HG02642 (cell line): ENCODE measurements around the gene COG7.
"Not testable (repeated sequence)": the region's sequence is repeated elsewhere in the genome, so short reads cannot be mapped to it uniquely, and the experiment has no call there.

ENCODE experiments used
- ATAC-seq: cut with Tn5 transposase; IDR thresholded peaks from one replicate; pipeline ENCODE4 v1.9.1; 2021; ENCODE audit warnings: mild to moderate bottlenecking; ENCODE audit not compliant: unreplicated experiment, poor library complexity

The COG7 gene

DNA sequence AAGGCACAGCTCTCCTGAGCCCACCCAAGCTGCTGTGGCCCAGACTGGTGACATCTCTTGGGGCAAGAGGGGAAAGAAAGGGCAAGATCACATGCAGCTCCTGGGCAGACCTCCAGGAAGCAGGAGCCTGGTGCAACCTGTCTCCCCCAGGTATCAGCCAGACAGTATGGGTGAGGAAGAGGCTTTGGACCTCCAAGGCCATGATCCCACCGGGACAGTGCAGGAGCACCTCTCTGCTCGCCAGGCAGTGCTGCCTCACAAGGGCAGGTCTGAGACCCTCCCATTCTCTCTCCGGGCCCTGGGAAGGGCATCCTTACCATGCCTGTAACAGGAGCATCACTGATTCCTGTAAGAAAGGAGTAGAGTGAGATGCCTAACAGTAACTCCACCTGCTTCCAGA, 25.6 kb upstream of the COG7 start:
- no peak for ATAC-seq

DNA sequence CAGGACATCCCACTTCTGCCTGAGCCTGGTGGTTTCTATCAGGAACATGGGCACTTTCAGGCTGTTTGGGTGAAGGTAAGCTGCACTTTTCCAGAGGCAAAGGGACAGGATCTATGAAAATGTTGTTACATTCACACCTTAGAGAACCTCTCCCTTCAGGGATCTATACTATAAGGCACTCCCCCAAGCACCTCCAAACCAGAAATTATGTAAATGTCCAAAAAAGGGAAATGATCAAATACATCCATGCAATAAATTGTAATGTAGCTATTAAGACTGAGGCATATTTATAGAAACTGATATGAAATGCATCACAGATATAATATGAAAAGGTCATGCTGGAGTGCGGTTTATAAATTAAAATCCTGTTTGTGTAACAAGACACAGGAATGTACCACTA, 23.3 kb upstream of the COG7 start:
- ATAC-seq: no peak

DNA sequence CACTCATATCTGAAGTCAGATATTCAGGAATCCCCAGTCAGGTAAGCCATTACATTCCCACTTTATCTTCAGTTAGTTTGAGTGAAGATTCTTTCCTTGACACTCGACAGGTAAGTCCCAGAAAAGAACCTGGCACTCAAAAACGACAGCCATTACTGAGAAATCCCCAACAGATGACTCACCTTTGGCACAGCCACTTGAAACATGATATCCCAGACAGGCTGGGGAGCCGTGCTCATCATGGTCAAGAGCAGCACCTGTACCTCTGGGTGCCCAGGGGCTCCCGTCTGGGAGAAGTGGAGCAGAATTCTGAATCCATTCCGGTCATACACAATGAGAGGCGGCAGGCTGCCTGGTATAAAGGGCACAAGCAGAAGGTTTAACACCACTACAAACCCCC, 16.8 kb upstream of the COG7 start:
- no peak for ATAC-seq

DNA sequence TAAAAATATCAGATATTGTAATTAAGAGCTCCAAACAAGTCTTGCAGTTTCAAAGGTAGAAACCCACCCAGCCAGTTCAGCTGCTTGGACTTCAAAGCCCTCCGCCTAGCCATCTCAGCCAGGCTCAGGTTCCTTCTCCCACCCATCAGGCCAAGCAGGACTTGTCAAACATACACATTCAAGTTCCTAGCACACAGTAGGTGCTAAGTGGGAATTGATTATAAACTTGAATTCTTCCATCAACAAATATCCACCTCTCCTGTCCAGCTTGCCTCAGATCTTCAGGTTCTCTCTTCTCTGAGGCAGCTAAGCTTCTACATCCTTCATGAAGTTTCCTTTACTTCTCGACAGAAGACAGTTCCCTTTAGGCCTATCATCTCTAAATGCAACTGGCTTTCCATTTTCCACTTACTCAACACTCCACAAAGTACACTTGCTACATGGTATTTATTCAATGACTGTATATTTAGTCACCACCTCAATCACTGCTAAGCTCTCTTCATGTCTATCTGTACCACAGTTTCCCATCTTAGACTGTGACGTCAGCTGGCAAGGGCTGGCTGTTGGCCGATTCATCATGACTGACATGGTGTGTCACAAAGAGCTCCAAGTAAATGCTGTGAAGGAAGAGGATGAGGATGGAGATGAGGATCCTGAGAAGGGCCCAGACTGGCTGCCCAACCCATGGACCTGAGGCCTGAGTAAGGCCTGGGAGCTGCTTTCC, 13.3 kb upstream of the COG7 start:
- ATAC-seq: no peak

DNA sequence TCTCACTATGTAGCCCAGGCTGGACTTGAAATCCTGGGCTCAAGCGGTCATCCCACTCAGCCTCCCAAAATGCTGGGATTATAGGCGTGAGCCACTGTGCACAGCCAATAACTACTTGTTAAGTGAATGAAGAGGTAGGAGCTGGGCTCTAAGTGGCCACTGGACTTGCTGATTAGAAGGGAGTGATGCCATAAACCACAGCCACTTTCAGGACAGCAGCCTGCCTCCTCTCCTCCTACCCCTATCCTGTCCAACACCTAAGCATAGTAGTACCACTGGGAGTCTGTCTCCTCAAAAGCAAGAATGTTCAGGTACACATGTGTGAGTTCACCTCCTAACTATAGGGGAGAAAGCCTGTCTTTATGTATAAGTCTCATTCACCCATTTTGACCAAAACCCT, 12.2 kb upstream of the COG7 start:
- no peak for ATAC-seq

DNA sequence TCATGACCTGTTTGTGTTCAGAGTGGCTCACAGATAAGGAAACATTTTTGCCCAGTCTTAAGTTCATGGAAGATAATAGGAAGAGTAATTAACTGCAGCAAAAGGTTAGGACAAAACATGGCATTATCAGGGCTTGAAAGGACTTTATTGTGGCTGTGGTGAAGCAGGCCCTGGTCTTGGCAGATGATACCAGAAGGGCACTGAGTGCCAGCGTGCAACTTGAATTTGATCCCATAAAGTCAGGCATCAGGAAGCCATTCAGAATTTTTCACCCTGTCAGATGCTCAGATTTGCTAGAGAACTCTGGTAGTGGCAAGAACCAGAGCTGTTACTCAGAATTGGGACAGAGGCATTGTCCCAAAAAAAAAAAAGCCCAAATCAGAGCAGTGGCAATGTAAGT, 11.2 kb upstream of the COG7 start:
- no peak for ATAC-seq

DNA sequence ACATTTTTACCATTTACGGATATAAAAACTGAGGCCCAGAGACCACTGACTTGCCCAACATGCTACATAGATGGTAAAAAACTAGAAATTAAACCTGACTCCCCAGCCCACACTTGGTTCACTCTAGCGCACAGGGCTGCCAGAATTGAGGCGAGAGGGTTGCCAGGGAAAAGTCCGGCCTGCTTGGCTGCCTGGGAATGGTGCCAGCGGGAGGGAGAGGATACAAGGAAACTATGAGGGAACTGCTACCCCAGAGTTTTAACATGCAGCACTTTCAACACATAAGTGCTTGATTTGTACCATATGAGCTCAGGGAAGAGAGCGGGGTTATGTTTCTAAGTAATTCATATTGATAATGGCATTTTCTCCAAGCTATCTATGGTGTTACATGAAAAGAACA, 10.0 kb upstream of the COG7 start:
- not testable (repeated sequence) for ATAC-seq

DNA sequence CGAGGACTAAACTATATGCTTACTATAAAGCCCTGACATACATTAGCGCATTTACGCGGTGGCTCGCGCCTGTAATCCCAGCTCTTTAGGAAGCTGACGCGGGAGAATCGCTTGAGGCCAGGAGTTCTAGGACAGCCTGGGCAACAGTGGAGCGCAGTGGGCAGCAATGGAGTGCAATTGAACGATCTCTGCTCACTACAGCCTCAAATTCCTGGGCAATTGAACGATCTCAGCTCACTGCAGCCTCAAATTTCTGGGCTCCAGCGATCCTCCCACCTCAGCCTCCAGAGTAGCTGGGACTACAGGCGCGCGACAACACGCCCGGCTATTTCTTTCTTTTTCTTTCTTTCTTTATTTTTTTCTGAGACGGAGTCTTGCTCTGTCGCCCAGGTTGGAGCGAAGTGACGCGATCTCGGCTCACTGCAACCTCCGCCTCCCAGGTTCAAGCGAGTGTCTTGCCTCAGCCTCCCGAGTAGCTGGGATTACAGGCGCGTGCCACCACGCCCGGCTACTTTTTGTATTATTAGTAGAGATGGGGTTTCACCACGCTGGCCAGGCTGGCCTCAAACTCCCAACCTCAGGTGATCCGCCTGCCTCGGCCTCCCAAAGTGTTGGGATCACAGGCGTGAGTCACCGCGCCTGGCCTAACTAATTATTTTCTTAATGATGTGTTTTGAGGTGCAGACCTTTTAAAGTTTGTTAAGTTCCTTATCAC, 506 bp upstream of the COG7 start:
- no peak for ATAC-seq

DNA sequence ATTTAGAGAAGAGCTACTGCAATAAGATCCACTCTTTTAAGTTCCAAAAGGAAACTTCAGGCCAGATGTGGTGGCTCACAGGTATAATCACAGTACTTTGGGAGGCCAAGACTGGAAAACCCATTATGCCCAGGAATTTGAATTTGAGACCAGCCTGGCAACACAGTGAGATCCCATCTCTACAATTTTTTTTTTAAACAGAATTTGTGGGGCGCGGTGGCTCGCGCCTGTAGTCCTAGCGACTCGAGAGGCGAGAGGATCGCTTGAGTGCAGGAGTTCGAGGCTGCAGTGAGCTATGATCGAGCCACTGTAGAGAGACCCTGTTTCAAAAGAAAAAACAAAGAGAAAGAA, 793 bp downstream of the COG7 start:
- ATAC-seq: no peak

DNA sequence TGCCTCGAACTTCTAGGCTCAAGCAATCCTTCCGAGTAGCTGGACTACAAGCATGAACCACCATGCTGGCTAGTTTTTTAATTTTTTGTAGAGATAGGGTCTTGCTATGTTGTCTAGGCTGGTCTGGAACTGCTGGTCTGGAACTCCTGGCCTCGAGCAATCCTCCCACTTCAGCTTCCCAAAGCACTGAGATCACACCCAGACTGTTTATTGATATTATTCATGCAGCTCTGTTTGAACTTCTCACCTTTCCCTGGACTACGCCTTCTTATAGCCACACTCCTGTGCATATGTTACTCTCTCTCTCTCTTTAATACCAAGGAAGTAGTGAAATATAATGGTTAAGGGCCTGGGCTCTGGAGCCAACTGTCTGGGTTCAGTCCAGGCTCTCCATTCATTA, 4.6 kb downstream of the COG7 start:
- no peak for ATAC-seq

DNA sequence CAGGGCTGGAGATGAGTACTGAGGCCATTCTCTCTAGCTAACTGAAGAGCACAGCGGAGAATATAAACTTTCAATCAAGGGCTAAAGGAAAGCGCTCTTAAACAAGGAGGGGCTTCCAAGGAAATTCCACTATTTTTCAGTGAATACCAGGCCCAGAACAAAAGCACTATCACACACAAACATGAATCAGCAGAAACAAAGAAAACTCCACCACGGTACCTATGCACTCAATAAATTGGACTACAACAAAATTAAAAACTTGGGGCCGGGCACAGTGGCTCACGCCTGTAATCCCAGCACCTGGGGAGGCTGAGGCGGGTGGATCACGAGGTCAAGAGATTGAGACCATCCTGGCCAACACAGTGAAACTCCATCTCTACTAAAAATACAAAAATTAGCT, 15.4 kb downstream of the COG7 start:
- ATAC-seq: not testable (repeated sequence)

DNA sequence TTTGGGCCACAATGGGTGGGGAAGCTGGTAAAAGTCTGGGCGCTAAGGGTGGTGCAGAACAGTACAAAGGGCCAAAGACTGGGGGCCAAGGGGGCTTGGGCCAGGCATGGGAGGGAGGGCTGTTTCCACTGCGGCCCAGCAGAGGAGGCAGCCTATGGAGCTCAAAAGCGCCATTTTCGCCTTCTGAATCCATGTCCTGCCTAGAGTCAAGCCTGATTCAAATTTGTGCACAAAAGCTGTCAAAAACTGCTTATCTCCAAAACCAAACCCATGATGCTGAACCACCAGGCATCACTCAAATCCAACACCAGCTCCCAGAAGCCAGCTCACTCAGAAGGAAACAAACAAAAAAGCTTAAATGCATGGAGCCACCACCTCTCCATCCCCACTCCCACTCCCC, 16.0 kb downstream of the COG7 start:
- no peak for ATAC-seq

DNA sequence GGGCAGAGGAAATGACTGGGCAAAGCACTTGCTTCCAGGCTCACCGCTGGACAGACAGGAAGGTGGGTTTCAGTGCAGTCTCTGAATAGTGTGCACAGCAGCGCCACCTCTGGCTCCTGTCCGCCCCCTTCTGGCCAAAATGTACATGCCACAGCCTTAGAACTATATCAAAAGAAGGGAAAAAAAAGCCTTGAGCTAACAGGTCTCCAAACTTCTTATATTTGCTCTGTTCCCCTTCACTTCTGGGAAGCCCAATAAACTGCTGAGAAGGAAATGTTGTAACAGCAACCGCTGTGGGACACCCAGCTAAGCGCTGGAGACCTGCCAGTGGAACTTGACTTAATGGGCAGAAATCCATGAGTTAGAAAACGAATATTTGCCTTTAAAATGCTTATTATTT, 17.5 kb downstream of the COG7 start:
- ATAC-seq: no peak

DNA sequence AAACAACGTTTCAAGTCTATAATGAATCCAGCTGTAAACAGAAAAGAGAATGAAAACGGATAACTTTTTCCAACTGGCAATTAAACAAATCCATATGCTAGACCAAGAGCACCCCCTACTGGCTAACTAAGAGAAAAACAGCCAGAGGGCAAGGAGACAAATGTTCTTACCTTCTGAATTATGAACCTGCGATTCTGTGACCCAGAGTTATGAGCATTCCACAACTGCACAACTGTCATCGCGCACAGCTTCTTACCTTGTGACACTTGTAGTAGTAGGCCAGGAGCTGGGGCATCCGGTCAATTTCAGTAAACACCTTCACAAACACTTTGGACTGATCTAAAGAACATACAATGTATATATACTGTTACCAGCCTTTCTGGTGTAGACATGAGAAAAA, 18.6 kb downstream of the COG7 start:
- ATAC-seq: no peak

DNA sequence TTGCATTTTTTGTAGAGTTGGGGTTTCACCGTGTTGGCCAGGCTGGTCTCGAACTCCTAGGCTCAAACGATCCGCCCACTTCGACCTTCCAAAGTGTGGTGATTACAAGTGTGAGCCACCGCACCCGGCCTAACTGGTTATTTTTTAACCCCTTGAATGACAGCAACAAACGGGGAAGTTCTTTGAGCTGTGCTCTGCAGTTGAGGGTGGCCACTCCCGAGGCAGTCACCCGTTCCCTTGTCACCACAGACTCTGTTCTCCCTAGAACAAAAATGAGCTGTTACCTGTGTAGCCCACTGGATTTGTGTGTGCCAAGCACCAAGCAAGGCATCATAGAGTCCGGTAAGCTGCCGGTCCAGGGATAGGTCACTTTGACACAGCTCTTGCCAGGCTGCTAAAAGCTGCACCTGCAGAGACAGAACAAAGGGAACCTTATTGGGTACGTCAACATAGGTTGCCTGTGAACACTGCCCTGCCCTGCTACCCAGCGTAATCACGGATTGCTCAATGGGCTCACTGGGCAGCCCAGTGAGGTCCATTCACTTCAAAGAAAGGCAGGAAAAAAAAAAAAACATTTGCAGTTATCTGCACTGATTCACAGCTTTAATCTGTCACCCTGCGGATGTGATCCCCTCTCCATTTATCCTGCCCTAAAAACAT, 19.6 kb downstream of the COG7 start:
- no peak for ATAC-seq

DNA sequence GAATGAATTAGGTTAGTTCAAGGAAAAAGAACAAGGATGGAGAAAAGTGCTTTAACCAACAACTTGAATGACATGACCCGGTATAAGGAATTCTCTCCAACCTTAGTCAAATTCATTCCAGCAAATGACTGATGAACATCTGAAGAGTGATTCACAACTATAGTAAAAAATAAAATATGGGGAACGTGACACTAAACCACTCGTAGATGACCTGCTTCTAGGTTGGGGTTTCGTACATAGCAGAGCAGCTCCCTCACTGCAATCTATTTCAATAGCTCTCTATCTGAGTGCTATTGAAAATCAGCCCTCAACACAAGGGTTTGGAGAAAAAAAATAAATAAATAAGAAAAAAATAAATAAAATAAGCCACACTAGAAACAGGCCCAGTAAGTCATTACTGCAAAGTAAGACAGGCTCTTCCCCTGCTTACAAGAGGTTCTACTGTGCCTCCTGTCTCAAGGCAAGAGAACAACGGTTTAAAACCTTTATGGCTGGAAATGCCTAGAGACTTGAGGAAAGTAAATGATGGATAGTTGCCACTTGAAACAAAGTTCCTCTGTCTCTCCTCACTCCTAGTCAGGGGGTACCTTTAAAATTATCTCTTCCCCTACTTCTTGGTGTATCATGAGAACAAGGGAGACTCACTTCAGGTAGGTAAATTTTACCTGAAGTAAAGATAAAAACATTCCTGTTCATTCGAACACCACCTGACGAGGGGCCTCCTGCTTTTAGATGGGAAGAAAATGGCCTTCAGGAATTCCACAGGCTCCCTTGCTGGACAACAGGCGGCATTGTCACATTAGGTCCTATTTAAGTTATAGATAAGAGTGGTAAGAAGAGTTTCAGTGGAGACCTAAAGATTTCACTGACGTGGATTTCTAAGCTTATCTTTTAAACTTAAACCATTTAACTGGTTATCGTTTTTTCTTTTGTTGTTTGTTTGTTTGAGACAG, 20.5 kb downstream of the COG7 start:
- ATAC-seq: no peak

DNA sequence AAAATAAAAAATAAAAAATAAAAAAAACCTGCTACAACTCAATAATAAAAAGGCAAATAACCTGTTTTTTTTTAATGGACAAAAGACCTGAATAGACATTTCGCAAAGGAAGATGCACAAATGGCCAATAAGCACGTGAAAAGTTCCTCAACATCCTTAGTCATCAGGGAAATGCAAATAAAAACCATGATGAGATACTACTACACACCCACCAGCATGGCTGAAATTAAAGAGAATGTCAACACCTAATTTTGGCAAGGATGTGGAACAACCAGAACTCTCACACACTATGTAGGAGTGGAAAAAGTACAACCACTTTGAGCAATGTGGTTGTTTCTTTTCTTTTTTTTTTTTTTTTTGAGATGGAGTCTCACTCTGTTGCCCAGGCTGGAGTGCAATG, 24.6 kb downstream of the COG7 start:
- no peak for ATAC-seq

DNA sequence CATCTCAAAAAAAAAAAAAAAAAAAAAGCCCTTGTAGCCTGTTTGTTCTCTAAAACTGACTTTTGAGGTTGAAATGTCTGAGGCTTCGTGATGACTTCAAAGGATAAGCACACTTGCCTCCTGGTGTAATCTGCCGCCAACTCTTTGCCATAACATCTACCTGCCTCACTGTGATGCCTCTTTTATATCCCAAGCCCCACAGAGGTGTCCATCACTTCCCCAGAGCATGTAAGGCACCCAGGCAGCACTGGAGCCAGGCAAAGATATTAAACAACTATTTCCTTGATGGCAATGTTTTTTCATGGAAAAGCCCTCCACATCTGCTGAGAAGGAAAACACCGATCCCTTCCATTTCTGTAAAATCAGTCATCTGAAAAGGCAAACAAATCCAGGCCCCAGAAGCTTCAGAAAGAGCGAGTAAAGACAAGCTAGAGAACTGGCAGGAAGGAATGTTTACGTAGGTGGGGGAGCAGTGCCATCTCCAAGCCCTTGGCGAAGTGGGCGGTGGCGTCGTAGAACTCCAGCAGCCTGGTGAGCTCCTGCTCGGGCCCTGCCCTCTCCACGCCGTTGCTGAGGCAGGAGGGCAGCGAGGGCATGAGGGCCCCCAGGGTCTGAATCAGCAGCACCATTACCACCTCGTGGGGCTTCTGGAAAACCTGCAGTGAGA, 28.6 kb downstream of the COG7 start:
- ATAC-seq: no peak

DNA sequence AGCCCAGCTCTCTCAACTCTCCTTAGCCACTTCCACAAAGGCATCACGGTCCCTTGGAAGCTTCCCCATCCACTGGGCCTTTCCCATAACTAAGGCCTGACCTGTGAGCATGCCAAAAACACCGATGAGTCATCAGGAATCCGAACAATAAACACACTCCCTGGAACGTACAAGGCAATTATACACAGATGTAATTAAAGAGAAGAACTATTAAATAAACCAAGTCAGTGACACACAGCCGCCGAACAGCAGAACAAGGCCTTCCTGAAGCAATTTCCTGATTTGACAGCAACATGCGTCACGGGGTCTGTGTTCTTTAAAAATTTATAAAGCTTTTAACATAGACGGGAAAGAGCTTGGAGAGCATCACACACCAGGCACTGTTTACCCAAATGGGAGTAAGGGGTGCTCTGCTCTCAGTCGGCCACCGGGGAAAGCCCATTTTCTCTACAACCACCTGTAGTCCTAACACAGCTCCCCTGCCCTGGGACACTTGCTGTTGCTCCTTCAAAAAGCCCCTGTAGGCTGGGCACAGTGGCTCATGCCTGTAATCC, 29.4 kb downstream of the COG7 start:
- ATAC-seq: no peak

DNA sequence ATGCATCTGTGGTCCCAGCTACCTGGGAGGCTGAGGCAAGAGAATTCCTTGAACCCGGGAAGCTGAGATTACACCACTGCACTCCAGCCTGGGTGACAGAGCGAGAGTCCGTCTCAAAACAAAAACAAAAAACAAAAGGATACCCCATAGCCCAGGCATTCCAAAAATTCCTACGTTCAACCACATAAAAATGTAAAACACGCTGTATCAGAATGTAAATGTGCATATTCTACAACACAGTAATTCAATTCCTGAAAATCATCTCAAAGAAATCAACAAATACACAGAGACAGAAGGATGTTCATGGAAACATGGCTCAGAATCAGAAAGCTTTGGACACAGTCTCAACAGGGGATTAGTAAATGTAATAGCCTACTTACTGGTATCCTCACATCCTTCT, 33.0 kb downstream of the COG7 start:
- ATAC-seq: no peak
